GM23248 (cell line): ENCODE results near the gene KIAA1671.
"Not testable (repeated sequence)": the region's sequence is repeated elsewhere in the genome, so short reads cannot be mapped to it uniquely, and the experiment has no call there.

Experiments
- EZH2 ChIP-seq: fragments of 200-600 bp; sonication (generic); IDR thresholded peaks from 2 replicates; pipeline ENCODE4 v1.6.1; 2018; ENCODE audit warnings: antibody characterized with exemption, mild to moderate bottlenecking; ENCODE audit not compliant: insufficient read depth, poor library complexity, severe bottlenecking
- EZH2phosphoT487 ChIP-seq: fragments of 200-600 bp; sonication (generic); IDR thresholded peaks from 2 replicates; pipeline ENCODE4 v1.6.1; 2018; ENCODE audit warnings: antibody characterized with exemption, moderate library complexity, mild to moderate bottlenecking, low read depth; ENCODE audit not compliant: insufficient read depth

- TF ChIP-seq EZH2phosphoT487, EZH2: not testable (repeated sequence)
Observed at GRCh38 chr22:25178348-25178747, 225.8 kb downstream of the KIAA1671 start.
